NCI-H1436 treated with DMSO at 0.1 percent for 48 hours (cell line): ENCODE results near the gene RNF8.

Experiments
- DNase-seq: peaks from one replicate; lab custom pipeline; 2025; lab: John Stamatoyannopoulos, UW

Gene RNF8

GRCh38 chr6:37359039-37359438 lies 5.3 kb downstream of the RNF8 start:
- no peak for DNase-seq

- no peak for DNase-seq
These were observed 8.5 kb downstream of the RNF8 start for GRCh38 chr6:37362101-37362828.

- no peak for DNase-seq
These were observed 12.0 kb downstream of the RNF8 start for GRCh38 chr6:37365791-37366190.

- no peak for DNase-seq
These were observed 13.1 kb downstream of the RNF8 start for GRCh38 chr6:37366910-37367309.

GRCh38 chr6:37368961-37369320 lies 15.2 kb downstream of the RNF8 start:
- DNase-seq, result no peak

- no peak for DNase-seq
These were observed 15.8 kb downstream of the RNF8 start for GRCh38 chr6:37369321-37370201.

GRCh38 chr6:37371154-37372083 lies 17.6 kb downstream of the RNF8 start:
- no peak for DNase-seq

GRCh38 chr6:37372116-37372515 lies 18.3 kb downstream of the RNF8 start:
- DNase-seq, result no peak

- DNase-seq, result no peak
These were observed 20.2 kb downstream of the RNF8 start for GRCh38 chr6:37373822-37374471.

- no peak for DNase-seq
These were observed 21.6 kb downstream of the RNF8 start for GRCh38 chr6:37375376-37375775.

- DNase-seq, result no peak
These were observed 22.4 kb downstream of the RNF8 start for GRCh38 chr6:37376078-37376743.

- no peak for DNase-seq
These were observed 27.8 kb downstream of the RNF8 start for GRCh38 chr6:37381579-37381978.

- DNase-seq, result no peak
These were observed 29.4 kb downstream of the RNF8 start for GRCh38 chr6:37382994-37383765.

GRCh38 chr6:37388578-37388977 lies 34.8 kb downstream of the RNF8 start:
- no peak for DNase-seq

- no peak for DNase-seq
These were observed 36.1 kb downstream of the RNF8 start for GRCh38 chr6:37389857-37390256.

- no peak for DNase-seq
These were observed 37.3 kb downstream of the RNF8 start for GRCh38 chr6:37391120-37391519.

GRCh38 chr6:37392821-37393220 lies 39.0 kb downstream of the RNF8 start:
- no peak for DNase-seq

GRCh38 chr6:37393381-37393929 lies 39.7 kb downstream of the RNF8 start:
- no peak for DNase-seq

- DNase-seq, result no peak
These were observed 42.9 kb downstream of the RNF8 start for GRCh38 chr6:37396571-37397180.

- DNase-seq, result no peak
These were observed 45.3 kb downstream of the RNF8 start for GRCh38 chr6:37399131-37399530.
